Pancreas (tissue), 10 donors: ENCODE results near the gene COMMD1. TPM values are rescaled to one million over a fixed set of nuclear protein-coding genes. Genes with fewer than 3 reads are reported as not detected.

ENCODE experiments used
- ATAC-seq, 4 donors: fragments of 200-7000 bp; cut with Tn5 transposase; one replicate each; pipeline versions ENCODE4 v1.8.0 to v1.9.1; 2020; ENCODE audit warnings: mild to moderate bottlenecking in 4 of 4, moderate library complexity in 4 of 4
- DNase-seq, 6 donors: peaks; one replicate each; pipeline ENCODE4 v3.0.0-alpha.2; 2020
- FAIRE-seq: peaks from 2 replicates; lab custom pipeline; 2012; peaks lifted over from hg19 to GRCh38; lab: Jason Lieb, UNC
- H3K27ac ChIP-seq, 4 donors: fragments of 200-600 bp; sonication (generic); 1 replicate in 3 of 4; 2 replicates in 1 of 4; pipeline versions ENCODE4 v1.5.0 to v1.8.0; 2020
- H3K27me3 ChIP-seq, 4 donors: fragments of 200-600 bp; one replicate each; pipeline ENCODE4 v1.8.0; 2021
- H3K36me3 ChIP-seq, 3 donors: fragments of 200-600 bp; sonication (generic) in 1 of 3; one replicate each; pipeline versions ENCODE4 v1.5.0 to v1.8.0; 2020 to 2021
- H3K4me1 ChIP-seq, 3 donors: fragments of 200-600 bp; one replicate each; pipeline ENCODE4 v1.8.0; 2021
- H3K4me3 ChIP-seq, 4 donors: fragments of 200-600 bp; sonication (generic) in 2 of 4; one replicate each; pipeline versions ENCODE4 v1.5.0 to v1.8.0; 2020 to 2021
- H3K9me3 ChIP-seq, 4 donors: fragments of 200-600 bp; one replicate each; pipeline ENCODE4 v1.8.0; 2021
- WGBS, 2 donors: extraction: QIAGEN DNeasy Blood & Tissue Kit; methylation state at CpG; one replicate each; pipeline ENCODE4 v1.1.7; 2013; 5-methylcytosine and 5-hydroxymethylcytosine counted together
- intact Hi-C, 3 donors: fragments of 100-400 bp; cut with DNase I; formaldehyde crosslinking; loops; one replicate each; pipeline versions ENCODE4 v1.11.1 to v1.14.2; 2022
- polyA plus RNA-seq, 2 donors: library from polyadenylated mRNA; stranded (reverse); fragments of 200-250 nt; gene quantifications; one replicate each; pipeline ENCODE4 v1.2.3, GENCODE V29; 2013
- total RNA-seq, 6 donors: library from RNA; stranded (reverse); fragmentation: NEBNext Ultra II Directional in 4 of 6; extraction: Animal tissue kit (Norgen Biotek cat#: 25700) in 4 of 6; gene quantifications; one replicate each; pipeline versions ENCODE4 v1.2.1 to v1.2.4, GENCODE V29; 2021 to 2023
- TF ChIP-seq, protein P1 (sequence below), 4 donors: fragments of 200-600 bp; sonication (generic) in 3 of 4; IDR thresholded peaks; one replicate each; pipeline versions ENCODE4 v1.5.0 to v1.8.0; 2021; ENCODE audit warnings: antibody characterized with exemption in 4 of 4
- donor health status: healthy with polysubstance abuse.
- donor health status: DM: no; HTN: no; CAD: no; lungs with moderate emphysema.
- donor health status: DM: no; HTN: no; CAD: no.
- donor health status: control.
- donor health status: control.
- donor health status: Bipolar disorder and iron deficiency.
- donor health status: DM: yes; HTN: yes; CAD: no.
- donor health status: DM: no; HTN: no; CAD: no.
- donor health status: DM: no; HTN: no; CAD: no.
- donor health status: DM: yes; HTN: yes; CAD: no.

Gene COMMD1
- total and polyA plus RNA-seq, 8 donors = 9.3 to 27.0 (median 15.8) TPM

DNA sequence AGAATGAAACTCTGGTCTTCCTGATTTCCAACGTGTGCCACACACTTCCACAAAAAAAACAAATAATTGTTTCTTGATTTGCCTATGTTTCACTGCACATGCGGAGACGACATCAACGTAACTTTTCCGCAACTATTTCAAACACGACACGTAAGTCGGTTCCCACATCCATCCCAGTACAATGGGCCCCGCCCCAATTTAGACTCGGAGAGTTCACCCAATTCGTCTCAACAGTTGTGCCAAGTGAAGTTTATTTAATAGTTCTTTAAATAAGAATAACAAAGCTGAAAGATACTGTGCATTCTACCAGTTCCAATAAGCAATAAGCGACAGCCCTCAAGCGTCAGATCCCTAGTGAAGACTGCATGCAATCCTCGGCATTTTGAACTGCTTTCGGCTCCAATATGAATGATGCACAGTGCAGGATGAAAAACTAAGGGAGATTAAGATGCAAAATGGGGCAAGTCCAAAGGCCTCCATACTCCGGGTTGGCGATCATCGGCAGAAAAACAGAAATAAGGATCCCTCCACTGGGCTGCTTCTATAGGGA is 17.7 kb upstream of the COMMD1 start:
- TF ChIP-seq, protein P1, sequence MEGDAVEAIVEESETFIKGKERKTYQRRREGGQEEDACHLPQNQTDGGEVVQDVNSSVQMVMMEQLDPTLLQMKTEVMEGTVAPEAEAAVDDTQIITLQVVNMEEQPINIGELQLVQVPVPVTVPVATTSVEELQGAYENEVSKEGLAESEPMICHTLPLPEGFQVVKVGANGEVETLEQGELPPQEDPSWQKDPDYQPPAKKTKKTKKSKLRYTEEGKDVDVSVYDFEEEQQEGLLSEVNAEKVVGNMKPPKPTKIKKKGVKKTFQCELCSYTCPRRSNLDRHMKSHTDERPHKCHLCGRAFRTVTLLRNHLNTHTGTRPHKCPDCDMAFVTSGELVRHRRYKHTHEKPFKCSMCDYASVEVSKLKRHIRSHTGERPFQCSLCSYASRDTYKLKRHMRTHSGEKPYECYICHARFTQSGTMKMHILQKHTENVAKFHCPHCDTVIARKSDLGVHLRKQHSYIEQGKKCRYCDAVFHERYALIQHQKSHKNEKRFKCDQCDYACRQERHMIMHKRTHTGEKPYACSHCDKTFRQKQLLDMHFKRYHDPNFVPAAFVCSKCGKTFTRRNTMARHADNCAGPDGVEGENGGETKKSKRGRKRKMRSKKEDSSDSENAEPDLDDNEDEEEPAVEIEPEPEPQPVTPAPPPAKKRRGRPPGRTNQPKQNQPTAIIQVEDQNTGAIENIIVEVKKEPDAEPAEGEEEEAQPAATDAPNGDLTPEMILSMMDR (IDR thresholded peaks at IDR 0.05) = no peak
- Histone ChIP-seq H3K36me3 (peaks cover 2 to 16% (median 13%) of the 10 kb centered on the region in 3 donors), H3K27ac (peak overlapping the region; percentile 96 to 99 (median 98)), H3K4me3 (peak overlapping the region; percentile 64 to 94 (median 82)), H3K9me3 (no peaks in the 10 kb centered on the region), H3K27me3 (no peaks in the 10 kb centered on the region), H3K4me1 (peaks cover 5 to 14% (median 5%) of the 10 kb centered on the region in 3 donors)
- DNase-seq (no peak), FAIRE-seq (no peak), ATAC-seq (peak in 3 of 4 donors; percentile 5 to 20 (median 5))
- intact Hi-C loops = no loop called here
- WGBS, 2 donors = 0% methylated on average over 18 of the region's 18 CpGs

DNA sequence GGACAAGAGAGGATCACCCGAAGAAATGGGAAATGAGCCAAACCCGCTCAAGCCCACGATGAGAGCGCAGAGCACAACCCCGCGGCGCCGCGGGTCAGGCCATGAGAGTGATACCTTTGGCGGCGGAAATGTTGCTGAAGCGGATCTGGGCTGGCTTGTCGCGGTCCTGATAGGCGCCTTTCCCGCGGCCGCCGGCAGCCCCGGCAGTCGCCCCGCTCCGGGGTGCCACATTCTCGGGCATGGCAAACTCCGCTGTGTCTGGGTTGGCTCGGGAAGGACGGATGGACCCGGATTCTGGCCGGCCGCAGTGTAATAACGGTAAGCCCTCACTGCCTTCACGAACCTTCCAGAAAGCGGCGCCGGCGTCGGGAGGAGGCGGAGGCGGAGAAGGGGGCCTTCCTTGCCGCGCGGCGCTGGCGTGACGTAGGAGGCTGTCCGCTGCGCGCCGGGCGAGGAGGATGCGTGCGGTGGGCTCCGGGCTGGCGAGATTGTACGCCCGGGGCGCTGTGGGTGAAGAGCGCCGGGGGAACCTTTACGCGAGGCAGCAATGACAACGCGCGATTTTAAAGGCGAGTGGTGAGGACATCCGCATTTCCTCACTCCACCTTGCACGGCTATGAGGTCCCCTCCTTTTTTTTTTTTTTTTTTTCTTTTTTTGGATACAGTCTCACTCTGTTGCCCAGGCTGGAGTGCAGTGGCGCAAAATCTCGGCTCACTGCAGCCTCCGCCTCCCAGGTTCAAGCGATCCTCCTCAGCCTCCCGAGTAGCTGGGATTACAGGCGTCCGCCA is 17.0 kb upstream of the COMMD1 start, which contains the start of gene CCT4:
TSS of gene CCT4 (minus strand) at position 390 of the 789 bp plus-strand sequence. CDS start at position 241, 149 bp downstream.
- Histone ChIP-seq H3K27me3 (no peaks in the 10 kb centered on the region), H3K27ac (peak within 1 kb of the TSS; percentile 96 to 99 (median 98)), H3K4me3 (peak within 1 kb of the TSS; percentile 64 to 94 (median 82)), H3K9me3 (no peaks in the 10 kb centered on the region), H3K4me1 (peaks cover 5 to 14% (median 5%) of the 10 kb centered on the region in 3 donors), H3K36me3 (peaks cover 2 to 9% (median 9%) of the 10 kb centered on the region in 3 donors)
- WGBS, 2 donors = 1% methylated on average over 66 to 74 of the region's 74 CpGs
- ATAC-seq = peak; percentile 93 to 96 (median 94)
- TF ChIP-seq, protein P1 (IDR thresholded peaks at IDR 0.05) = no peak
- no peak for FAIRE-seq
- intact Hi-C loops = no loop called here
- peak; percentile 81 to 97 (median 90) for DNase-seq

DNA sequence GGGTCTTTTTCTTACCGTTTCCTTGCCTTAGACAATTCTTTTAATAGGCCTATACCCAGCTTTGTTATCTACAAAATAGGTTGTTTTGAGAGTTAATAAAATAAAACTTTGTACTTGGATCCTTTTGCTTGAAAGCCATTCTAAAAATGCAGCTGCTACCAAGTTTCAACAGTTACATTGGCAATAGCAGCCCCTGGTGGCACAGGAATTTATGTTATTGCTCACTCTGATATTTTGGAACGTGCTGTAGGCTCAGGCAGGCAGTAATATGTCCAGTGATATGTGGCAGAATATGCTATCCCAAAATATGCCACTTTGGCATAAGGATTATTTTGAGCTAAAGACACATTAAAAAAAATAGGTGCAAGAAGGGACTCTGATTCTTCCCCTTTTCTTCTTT is 6.7 kb upstream of the COMMD1 start:
- H3K27me3 ChIP-seq = no peaks in the 10 kb centered on the region
- H3K4me3 ChIP-seq = no peak overlapping the region
- no peak for FAIRE-seq
- ATAC-seq = peak in 3 of 4 donors; percentile 47 to 74 (median 64)
- no peaks in the 10 kb centered on the region for H3K4me1 ChIP-seq
- no peaks in the 10 kb centered on the region for H3K9me3 ChIP-seq
- DNase-seq = no peak
- H3K36me3 ChIP-seq = no peaks in the 10 kb centered on the region
- intact Hi-C loops = no loop called here
- TF ChIP-seq, protein P1 (IDR thresholded peaks at IDR 0.05) = no peak
- 13 to 19% methylated on average over 2 of the region's 2 CpGs for WGBS, 2 donors
- no peak overlapping the region for H3K27ac ChIP-seq

DNA sequence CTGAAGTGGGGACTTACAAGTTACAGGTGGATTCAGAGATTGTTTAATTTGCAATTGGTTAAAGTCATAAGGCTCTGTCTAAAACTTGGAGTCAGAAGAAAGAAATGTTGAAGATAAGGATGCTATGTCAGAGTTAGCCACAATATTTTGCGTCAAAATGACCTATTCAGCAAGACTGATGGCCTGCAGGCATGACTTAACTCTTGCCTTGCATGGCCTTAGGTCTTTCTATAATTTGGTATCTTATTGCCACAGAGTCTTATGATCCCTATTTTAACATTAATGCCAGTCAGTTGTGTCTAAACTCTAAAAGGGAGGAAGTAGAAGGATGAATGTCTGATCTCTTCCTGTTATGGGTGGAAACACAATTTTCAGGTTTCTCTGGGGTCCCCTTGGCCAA is 5.2 kb upstream of the COMMD1 start:
- no peaks in the 10 kb centered on the region for H3K9me3 ChIP-seq
- H3K4me3 ChIP-seq = no peak overlapping the region
- 54 to 69% methylated on average over 1 of the region's 1 CpG for WGBS, 2 donors
- FAIRE-seq (no peak), ATAC-seq (no peak), DNase-seq (no peak)
- no peaks in the 10 kb centered on the region for H3K27me3 ChIP-seq
- intact Hi-C loops = no loop called here
- H3K4me1 ChIP-seq = peaks cover 0 to 5% (median 0%) of the 10 kb centered on the region in 3 donors
- H3K27ac ChIP-seq = no peak overlapping the region
- no peaks in the 10 kb centered on the region for H3K36me3 ChIP-seq
- TF ChIP-seq, protein P1 (IDR thresholded peaks at IDR 0.05) = no peak
